Smooth muscle cell of trachea (primary cell): ENCODE results near the gene ANXA8. TPM values are rescaled to one million over a fixed set of nuclear protein-coding genes. Genes with fewer than 3 reads are reported as not detected.

Experiments
- total RNA-seq: library from RNA; depleted of rRNA; stranded (reverse); fragments of >200 nt; gene quantifications from 2 replicates; pipeline ENCODE4 v1.2.1, GENCODE V29; 2014

The ANXA8 gene, protein sequence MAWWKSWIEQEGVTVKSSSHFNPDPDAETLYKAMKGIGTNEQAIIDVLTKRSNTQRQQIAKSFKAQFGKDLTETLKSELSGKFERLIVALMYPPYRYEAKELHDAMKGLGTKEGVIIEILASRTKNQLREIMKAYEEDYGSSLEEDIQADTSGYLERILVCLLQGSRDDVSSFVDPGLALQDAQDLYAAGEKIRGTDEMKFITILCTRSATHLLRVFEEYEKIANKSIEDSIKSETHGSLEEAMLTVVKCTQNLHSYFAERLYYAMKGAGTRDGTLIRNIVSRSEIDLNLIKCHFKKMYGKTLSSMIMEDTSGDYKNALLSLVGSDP
- 0.15 and 0.33 TPM in 2 replicates for total RNA-seq

DNA sequence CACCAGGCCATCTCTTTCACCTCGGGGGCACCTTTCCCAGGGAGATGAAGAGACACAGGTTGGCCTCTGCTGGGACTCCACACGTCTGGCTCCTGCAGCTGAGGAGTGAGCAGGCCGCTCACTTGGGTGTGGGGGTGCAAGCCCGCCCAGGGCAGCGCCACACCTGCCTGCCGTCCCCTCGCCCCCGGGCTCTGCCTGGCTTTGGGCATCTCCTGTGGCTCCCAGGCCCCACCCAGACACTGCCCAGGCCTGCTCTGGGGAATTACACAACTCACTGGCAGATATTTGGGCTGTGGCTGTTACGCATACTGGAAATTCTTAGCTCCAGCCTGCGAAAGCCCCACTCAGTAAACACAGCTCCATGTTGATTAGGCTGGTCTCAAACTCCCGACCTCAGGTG is at the start of gene ANXA8:
ANXA8 (minus strand) TSS at position 193 of the 400 bp plus-strand sequence; CDS start at position 11, 182 bp downstream.

DNA sequence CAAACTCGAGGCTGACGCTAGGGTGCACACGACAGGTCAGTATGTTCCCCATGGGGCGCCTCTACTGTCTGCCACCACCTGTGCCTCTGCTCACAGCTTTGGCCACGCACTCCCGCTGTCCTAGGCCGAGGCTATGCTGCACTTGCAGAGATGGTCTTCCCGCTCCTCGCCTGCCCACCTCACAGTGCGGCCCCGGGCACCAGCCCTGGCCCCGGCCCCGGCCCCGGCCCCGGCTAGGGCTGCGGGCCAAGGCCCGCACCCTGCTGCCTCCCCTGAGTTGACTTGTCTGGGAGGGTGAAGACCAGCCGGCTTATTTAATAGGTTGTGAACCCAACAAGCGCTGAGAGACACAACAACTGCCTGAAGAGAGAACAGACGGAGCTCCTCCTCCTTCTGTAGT is 39.6 kb upstream of the ANXA8 start, which contains the start of gene AGAP9:
AGAP9 (minus strand) TSS at position 164 of the 400 bp plus-strand sequence; CDS start at position 52, 112 bp downstream.

DNA sequence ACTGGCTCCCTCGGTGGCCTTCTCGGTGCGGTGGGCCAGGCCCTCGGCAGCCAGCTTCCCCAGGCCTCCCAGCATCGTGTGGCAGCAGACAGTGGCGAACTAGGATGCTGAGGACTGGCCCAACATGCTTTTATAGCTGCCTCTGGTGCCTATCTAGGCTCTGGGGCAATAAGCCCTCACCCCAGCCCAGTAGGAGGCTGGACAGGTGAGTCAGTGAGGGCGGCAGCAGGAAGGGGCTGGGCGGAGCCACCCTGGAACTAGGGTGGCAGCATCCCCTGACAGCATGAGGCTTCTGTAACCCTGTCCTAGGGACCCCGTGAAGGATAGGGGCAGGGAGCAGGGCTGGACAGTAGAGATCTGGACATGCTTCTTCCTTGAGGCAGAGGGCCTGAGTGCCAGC is 7.7 kb upstream of the ANXA8 start, which contains the start of gene FAM25G:
FAM25G (minus strand) TSS at position 101 of the 400 bp plus-strand sequence; CDS start at position 75, 26 bp downstream.

Other genes with a start within 250 kb of the ANXA8 start
- 44.9 and 178 TPM in 2 replicates for gene GDF10, start 183.9 kb downstream of the ANXA8 start, total RNA-seq
- not detected in 2 replicates for gene GDF2, start 161.7 kb downstream of the ANXA8 start, total RNA-seq
- gene RBP3, start 135.8 kb downstream of the ANXA8 start, total RNA-seq: not detected in 2 replicates
- gene ZNF488, start 99.8 kb downstream of the ANXA8 start, total RNA-seq: under 0.01 TPM in 1 of 2 replicates, not detected in the other
- not detected in 2 replicates for gene FAM25G, start 7.6 kb upstream of the ANXA8 start, total RNA-seq
- gene AGAP9, start 39.5 kb upstream of the ANXA8 start, total RNA-seq: 5.2 and 5.5 TPM in 2 replicates